ENCODE results near the gene FHIT. TPM values are rescaled to one million over a fixed set of nuclear protein-coding genes. Genes with fewer than 3 reads are reported as not detected.
A peak's percentile ranks its signal among the peaks of the same experiment; 100 is the strongest.

Gene FHIT
- total and polyA plus RNA-seq, 11 donors = 4.2 to 26.8 (median 16.5) TPM

- DNase-seq (no peak), ATAC-seq (no peak)
- no peaks in the 10 kb centered on the region for H3K36me3 ChIP-seq
- no peak for TF ChIP-seq CTCF (IDR thresholded peaks at IDR 0.05)
- TF ChIP-seq POLR2A (IDR thresholded peaks at IDR 0.05) = no peak
- H3K27ac ChIP-seq = no peak overlapping the region
- peaks cover 0 to 9% (median 0%) of the 10 kb centered on the region in 12 donors for H3K4me1 ChIP-seq
- intact Hi-C loops (cut with DNase I) = no loop called here
- no peaks in the 10 kb centered on the region for H3K9me3 ChIP-seq
- WGBS, 4 donors = 70 to 86% (median 80%) methylated on average over 2 of the region's 2 CpGs
- H3K27me3 ChIP-seq = no peaks in the 10 kb centered on the region
- H3K4me3 ChIP-seq = no peak overlapping the region
Measured at GRCh38 chr3:59878038-59878427, 1373.2 kb downstream of the FHIT start.

- peaks cover 0 to 9% (median 0%) of the 10 kb centered on the region in 12 donors for H3K4me1 ChIP-seq
- ATAC-seq (no peak), DNase-seq (no peak)
- TF ChIP-seq POLR2A (IDR thresholded peaks at IDR 0.05) (no peak), CTCF (IDR thresholded peaks at IDR 0.05) (no peak)
- no peaks in the 10 kb centered on the region for H3K27me3 ChIP-seq
- intact Hi-C loops (cut with DNase I) = no loop called here
- H3K36me3 ChIP-seq = no peaks in the 10 kb centered on the region
- H3K27ac ChIP-seq = no peak overlapping the region
- no peak overlapping the region for H3K4me3 ChIP-seq
- 55 to 65% (median 60%) methylated on average over 2 of the region's 2 CpGs for WGBS, 4 donors
- no peaks in the 10 kb centered on the region for H3K9me3 ChIP-seq
Measured at GRCh38 chr3:59877263-59878037, 1373.8 kb downstream of the FHIT start.

- ATAC-seq (peak in 1 of 4 donors; percentile 68), DNase-seq (no peak)
- peaks cover 0 to 9% (median 0%) of the 10 kb centered on the region in 12 donors for H3K4me1 ChIP-seq
- intact Hi-C loops (cut with DNase I) = no loop called here
- no peak overlapping the region for H3K27ac ChIP-seq
- H3K36me3 ChIP-seq = no peaks in the 10 kb centered on the region
- 60 to 89% (median 87%) methylated on average over 2 of the region's 2 CpGs for WGBS, 4 donors
- no peaks in the 10 kb centered on the region for H3K27me3 ChIP-seq
- no peak overlapping the region for H3K4me3 ChIP-seq
- TF ChIP-seq CTCF (IDR thresholded peaks at IDR 0.05) (no peak), POLR2A (IDR thresholded peaks at IDR 0.05) (no peak)
- H3K9me3 ChIP-seq = no peaks in the 10 kb centered on the region
Measured at GRCh38 chr3:59876533-59877062, 1374.7 kb downstream of the FHIT start.

GRCh38 chr3:59873576-59874230, 1377.5 kb downstream of the FHIT start:
- TF ChIP-seq CTCF (IDR thresholded peaks at IDR 0.05) (no peak), POLR2A (IDR thresholded peaks at IDR 0.05) (no peak)
- no peaks in the 10 kb centered on the region for H3K36me3 ChIP-seq
- H3K27ac ChIP-seq = peak overlapping the region in 3 of 12 donors; percentile 5 to 61 (median 13)
- H3K4me3 ChIP-seq = no peak overlapping the region
- H3K27me3 ChIP-seq = no peaks in the 10 kb centered on the region
- ATAC-seq = peak in 2 of 4 donors; percentile 62 to 68
- no peak for DNase-seq
- intact Hi-C loops (cut with DNase I) = no loop called here
- no peaks in the 10 kb centered on the region for H3K9me3 ChIP-seq
- 70 to 76% (median 71%) methylated on average over 8 of the region's 8 CpGs for WGBS, 4 donors
- H3K4me1 ChIP-seq = peaks cover 0 to 9% (median 0%) of the 10 kb centered on the region in 12 donors
